ENCODE results near the gene ZNF277. TPM values are rescaled to one million over a fixed set of nuclear protein-coding genes. Genes with fewer than 3 reads are reported as not detected.

ZNF277 gene
- polyA plus RNA-seq, 1 donor (not counting 4 experiments of a cell fraction or from before 2014, with no cell fraction given) = 20.2 TPM

GRCh38 chr7:112162142-112162766 lies 44.2 kb upstream of the ZNF277 start:
- no peak for TF ChIP-seq CTCF (optimal IDR thresholded peaks at IDR 0.05 in 1 of 3, IDR thresholded peaks at IDR 0.05 in 1 of 3, conservative IDR thresholded peaks at IDR 0.05 in 1 of 3; ENCODE audit: extremely low read depth in 1 of 3, insufficient read depth in 2 of 3, low read length in 3 of 3)
- no peak for TF ChIP-seq EZH2 (IDR thresholded peaks at IDR 0.05; ENCODE audit: low read length)
- Histone ChIP-seq H3K27ac (ENCODE audit: control insufficient read depth, insufficient read depth, low read length) (no peak overlapping the region), H4K20me1 (ENCODE audit: control insufficient read depth, extremely low read depth, insufficient read depth, low read length) (no peaks in the 10 kb centered on the region), H3K9ac (ENCODE audit: control insufficient read depth, extremely low read depth, insufficient read depth, low read length) (no peak overlapping the region), H3K9me3 (ENCODE audit: control insufficient read depth, low read depth, low read length) (no peaks in the 10 kb centered on the region), H3K9me1 (ENCODE audit: control insufficient read depth, extremely low read depth, insufficient read depth, low read length) (no peaks in the 10 kb centered on the region), H3K4me3 (ENCODE audit: control insufficient read depth in 2 of 3, extremely low read depth in 1 of 3, insufficient read depth in 2 of 3, low read depth in 1 of 3, low read length in 3 of 3) (no peak overlapping the region), H3K27me3 (ENCODE audit: control insufficient read depth, extremely low read depth, insufficient read depth, low read length) (no peaks in the 10 kb centered on the region), H3K79me2 (ENCODE audit: control insufficient read depth, insufficient read depth, low read length) (peaks cover 28% of the 10 kb centered on the region), H2AFZ (ENCODE audit: control insufficient read depth, low read length) (no peak overlapping the region), H3K36me3 (ENCODE audit: control insufficient read depth in 2 of 2, extremely low read depth in 1 of 2, insufficient read depth in 2 of 2, low read length in 2 of 2) (no peaks in the 10 kb centered on the region), H3K4me2 (ENCODE audit: control insufficient read depth, extremely low read depth, insufficient read depth, low read depth, low read length) (no peak overlapping the region), H3K4me1 (ENCODE audit: control insufficient read depth, extremely low read depth, insufficient read depth, low read length) (peaks cover 13% of the 10 kb centered on the region)
- no peak for DNase-seq (ENCODE audit: low read depth, low spot score)
- dilution Hi-C loops (cut with MboI; ENCODE audit: extremely low pct_ligation_motif_present, low sequenced_read_pairs) = no loop called here
- no peak for FAIRE-seq

- DNase-seq (ENCODE audit: low read depth, low spot score) (no peak), FAIRE-seq (no peak)
- Histone ChIP-seq H3K9ac (ENCODE audit: control insufficient read depth, extremely low read depth, insufficient read depth, low read length) (no peak overlapping the region), H3K4me3 (ENCODE audit: control insufficient read depth in 2 of 3, extremely low read depth in 1 of 3, insufficient read depth in 2 of 3, low read depth in 1 of 3, low read length in 3 of 3) (no peak overlapping the region), H3K79me2 (ENCODE audit: control insufficient read depth, insufficient read depth, low read length) (peaks cover 25% of the 10 kb centered on the region), H4K20me1 (ENCODE audit: control insufficient read depth, extremely low read depth, insufficient read depth, low read length) (no peaks in the 10 kb centered on the region), H3K9me3 (ENCODE audit: control insufficient read depth, low read depth, low read length) (no peaks in the 10 kb centered on the region), H3K27ac (ENCODE audit: control insufficient read depth, insufficient read depth, low read length) (no peak overlapping the region), H3K27me3 (ENCODE audit: control insufficient read depth, extremely low read depth, insufficient read depth, low read length) (no peaks in the 10 kb centered on the region), H3K4me1 (ENCODE audit: control insufficient read depth, extremely low read depth, insufficient read depth, low read length) (peaks cover 8% of the 10 kb centered on the region), H2AFZ (ENCODE audit: control insufficient read depth, low read length) (no peak overlapping the region), H3K36me3 (ENCODE audit: control insufficient read depth in 2 of 2, extremely low read depth in 1 of 2, insufficient read depth in 2 of 2, low read length in 2 of 2) (no peaks in the 10 kb centered on the region), H3K4me2 (ENCODE audit: control insufficient read depth, extremely low read depth, insufficient read depth, low read depth, low read length) (no peak overlapping the region), H3K9me1 (ENCODE audit: control insufficient read depth, extremely low read depth, insufficient read depth, low read length) (no peaks in the 10 kb centered on the region)
- TF ChIP-seq EZH2 (IDR thresholded peaks at IDR 0.05; ENCODE audit: low read length) (no peak), CTCF (optimal IDR thresholded peaks at IDR 0.05 in 1 of 3, IDR thresholded peaks at IDR 0.05 in 1 of 3, conservative IDR thresholded peaks at IDR 0.05 in 1 of 3; ENCODE audit: extremely low read depth in 1 of 3, insufficient read depth in 2 of 3, low read length in 3 of 3) (no peak)
- dilution Hi-C loops (cut with MboI; ENCODE audit: extremely low pct_ligation_motif_present, low sequenced_read_pairs) = no loop called here
These were observed 43.5 kb upstream of the ZNF277 start for GRCh38 chr7:112162784-112163506.
